ENCODE data around the gene MUC5B.

GRCh38 chr11:1271002-1271401, 48.1 kb downstream of the MUC5B start:
- TF ChIP-seq, protein P1, sequence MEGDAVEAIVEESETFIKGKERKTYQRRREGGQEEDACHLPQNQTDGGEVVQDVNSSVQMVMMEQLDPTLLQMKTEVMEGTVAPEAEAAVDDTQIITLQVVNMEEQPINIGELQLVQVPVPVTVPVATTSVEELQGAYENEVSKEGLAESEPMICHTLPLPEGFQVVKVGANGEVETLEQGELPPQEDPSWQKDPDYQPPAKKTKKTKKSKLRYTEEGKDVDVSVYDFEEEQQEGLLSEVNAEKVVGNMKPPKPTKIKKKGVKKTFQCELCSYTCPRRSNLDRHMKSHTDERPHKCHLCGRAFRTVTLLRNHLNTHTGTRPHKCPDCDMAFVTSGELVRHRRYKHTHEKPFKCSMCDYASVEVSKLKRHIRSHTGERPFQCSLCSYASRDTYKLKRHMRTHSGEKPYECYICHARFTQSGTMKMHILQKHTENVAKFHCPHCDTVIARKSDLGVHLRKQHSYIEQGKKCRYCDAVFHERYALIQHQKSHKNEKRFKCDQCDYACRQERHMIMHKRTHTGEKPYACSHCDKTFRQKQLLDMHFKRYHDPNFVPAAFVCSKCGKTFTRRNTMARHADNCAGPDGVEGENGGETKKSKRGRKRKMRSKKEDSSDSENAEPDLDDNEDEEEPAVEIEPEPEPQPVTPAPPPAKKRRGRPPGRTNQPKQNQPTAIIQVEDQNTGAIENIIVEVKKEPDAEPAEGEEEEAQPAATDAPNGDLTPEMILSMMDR (IDR thresholded peaks at IDR 0.05; ENCODE audit: insufficient read depth, low read length), result no peak
- no peak for TF ChIP-seq POLR2AphosphoS5 (IDR thresholded peaks at IDR 0.05; ENCODE audit: low read depth)
- TF ChIP-seq, protein P2, sequence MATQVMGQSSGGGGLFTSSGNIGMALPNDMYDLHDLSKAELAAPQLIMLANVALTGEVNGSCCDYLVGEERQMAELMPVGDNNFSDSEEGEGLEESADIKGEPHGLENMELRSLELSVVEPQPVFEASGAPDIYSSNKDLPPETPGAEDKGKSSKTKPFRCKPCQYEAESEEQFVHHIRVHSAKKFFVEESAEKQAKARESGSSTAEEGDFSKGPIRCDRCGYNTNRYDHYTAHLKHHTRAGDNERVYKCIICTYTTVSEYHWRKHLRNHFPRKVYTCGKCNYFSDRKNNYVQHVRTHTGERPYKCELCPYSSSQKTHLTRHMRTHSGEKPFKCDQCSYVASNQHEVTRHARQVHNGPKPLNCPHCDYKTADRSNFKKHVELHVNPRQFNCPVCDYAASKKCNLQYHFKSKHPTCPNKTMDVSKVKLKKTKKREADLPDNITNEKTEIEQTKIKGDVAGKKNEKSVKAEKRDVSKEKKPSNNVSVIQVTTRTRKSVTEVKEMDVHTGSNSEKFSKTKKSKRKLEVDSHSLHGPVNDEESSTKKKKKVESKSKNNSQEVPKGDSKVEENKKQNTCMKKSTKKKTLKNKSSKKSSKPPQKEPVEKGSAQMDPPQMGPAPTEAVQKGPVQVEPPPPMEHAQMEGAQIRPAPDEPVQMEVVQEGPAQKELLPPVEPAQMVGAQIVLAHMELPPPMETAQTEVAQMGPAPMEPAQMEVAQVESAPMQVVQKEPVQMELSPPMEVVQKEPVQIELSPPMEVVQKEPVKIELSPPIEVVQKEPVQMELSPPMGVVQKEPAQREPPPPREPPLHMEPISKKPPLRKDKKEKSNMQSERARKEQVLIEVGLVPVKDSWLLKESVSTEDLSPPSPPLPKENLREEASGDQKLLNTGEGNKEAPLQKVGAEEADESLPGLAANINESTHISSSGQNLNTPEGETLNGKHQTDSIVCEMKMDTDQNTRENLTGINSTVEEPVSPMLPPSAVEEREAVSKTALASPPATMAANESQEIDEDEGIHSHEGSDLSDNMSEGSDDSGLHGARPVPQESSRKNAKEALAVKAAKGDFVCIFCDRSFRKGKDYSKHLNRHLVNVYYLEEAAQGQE (IDR thresholded peaks at IDR 0.05; ENCODE audit: insufficient replicate concordance, low read depth), result no peak
- no peak for TF ChIP-seq GABPA (IDR thresholded peaks at IDR 0.05; ENCODE audit: low read depth)
